Chondrocyte (in vitro differentiated cells): Measurements from ENCODE around the gene EXOSC5. TPM values are rescaled to one million over a fixed set of nuclear protein-coding genes. Genes with fewer than 3 reads are reported as not detected.
A peak's percentile ranks its signal among the peaks of the same experiment; 100 is the strongest.
"Not testable (repeated sequence)": the region's sequence is repeated elsewhere in the genome, so short reads cannot be mapped to it uniquely, and the experiment has no call there.

ENCODE experiments used
- DNase-seq: peaks from one replicate; pipeline ENCODE4 v3.0.0; 2021; ENCODE audit warnings: mixed read lengths, low spot score
- H3K27ac Mint-ChIP-seq: one replicate; pipeline ENCODE4 v1.8.0; 2021; ENCODE audit warnings: mild to moderate bottlenecking, moderate library complexity, mixed read lengths; ENCODE audit not compliant: unreplicated experiment
- H3K27me3 Mint-ChIP-seq: 2 replicates; pipeline ENCODE4 v1.8.0; 2021; ENCODE audit warnings: low read depth, mixed read lengths
- H3K36me3 Mint-ChIP-seq: 2 replicates; pipeline ENCODE4 v1.8.0; 2021; ENCODE audit warnings: low read depth, mixed read lengths
- H3K4me1 Mint-ChIP-seq: 2 replicates; pipeline ENCODE4 v1.8.0; 2021; ENCODE audit warnings: low read depth, mild to moderate bottlenecking, mixed read lengths
- H3K4me3 Mint-ChIP-seq: one replicate; pipeline ENCODE4 v1.8.0; 2021; ENCODE audit warnings: mild to moderate bottlenecking, moderate library complexity, mixed read lengths; ENCODE audit not compliant: unreplicated experiment
- H3K9me3 Mint-ChIP-seq: 2 replicates; pipeline ENCODE4 v1.8.0; 2021; ENCODE audit warnings: low read depth, mixed read lengths
- total RNA-seq: library from RNA; stranded (reverse); gene quantifications from 3 replicates; pipeline ENCODE4 v1.2.1, GENCODE V29; 2021
- TF ChIP-seq, protein P1 (sequence below): fragments of 200-600 bp; sonication (generic); IDR thresholded peaks from 2 replicates; pipeline ENCODE4 v1.5.0; 2021; ENCODE audit warnings: antibody characterized with exemption, mild to moderate bottlenecking, moderate library complexity

EXOSC5 gene
- total RNA-seq, 1 donor from 2014 or later: 5.5 TPM

DNA sequence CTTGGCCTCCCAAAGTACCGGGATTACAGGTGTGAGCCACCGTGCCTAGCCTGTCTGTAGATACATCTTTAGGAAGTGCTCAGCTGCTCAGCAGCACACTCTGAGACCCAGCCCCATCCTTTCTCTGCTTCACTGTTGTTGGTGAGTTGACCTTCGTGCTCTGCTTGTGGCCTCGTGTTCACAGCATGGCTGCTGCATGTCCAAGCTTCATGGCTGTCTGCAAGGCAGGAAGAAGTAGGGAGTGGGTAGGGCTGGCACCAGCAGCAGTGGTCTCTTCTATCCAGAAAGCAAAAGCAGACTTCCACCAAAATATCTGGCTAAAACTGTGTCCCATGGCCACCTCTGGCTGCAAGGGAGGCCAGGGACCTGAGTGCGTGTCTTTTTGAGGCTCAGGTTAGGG is 15.8 kb upstream of the EXOSC5 start:
- DNase-seq: no peak
- Mint-ChIP-seq H3K27me3 (no peaks in the 10 kb centered on the region), H3K4me1 (peaks cover 6% of the 10 kb centered on the region), H3K27ac (no peak overlapping the region), H3K4me3 (no peak overlapping the region), H3K36me3 (peaks cover 16% of the 10 kb centered on the region), H3K9me3 (no peaks in the 10 kb centered on the region)
- TF ChIP-seq, protein P1, sequence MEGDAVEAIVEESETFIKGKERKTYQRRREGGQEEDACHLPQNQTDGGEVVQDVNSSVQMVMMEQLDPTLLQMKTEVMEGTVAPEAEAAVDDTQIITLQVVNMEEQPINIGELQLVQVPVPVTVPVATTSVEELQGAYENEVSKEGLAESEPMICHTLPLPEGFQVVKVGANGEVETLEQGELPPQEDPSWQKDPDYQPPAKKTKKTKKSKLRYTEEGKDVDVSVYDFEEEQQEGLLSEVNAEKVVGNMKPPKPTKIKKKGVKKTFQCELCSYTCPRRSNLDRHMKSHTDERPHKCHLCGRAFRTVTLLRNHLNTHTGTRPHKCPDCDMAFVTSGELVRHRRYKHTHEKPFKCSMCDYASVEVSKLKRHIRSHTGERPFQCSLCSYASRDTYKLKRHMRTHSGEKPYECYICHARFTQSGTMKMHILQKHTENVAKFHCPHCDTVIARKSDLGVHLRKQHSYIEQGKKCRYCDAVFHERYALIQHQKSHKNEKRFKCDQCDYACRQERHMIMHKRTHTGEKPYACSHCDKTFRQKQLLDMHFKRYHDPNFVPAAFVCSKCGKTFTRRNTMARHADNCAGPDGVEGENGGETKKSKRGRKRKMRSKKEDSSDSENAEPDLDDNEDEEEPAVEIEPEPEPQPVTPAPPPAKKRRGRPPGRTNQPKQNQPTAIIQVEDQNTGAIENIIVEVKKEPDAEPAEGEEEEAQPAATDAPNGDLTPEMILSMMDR: no peak

DNA sequence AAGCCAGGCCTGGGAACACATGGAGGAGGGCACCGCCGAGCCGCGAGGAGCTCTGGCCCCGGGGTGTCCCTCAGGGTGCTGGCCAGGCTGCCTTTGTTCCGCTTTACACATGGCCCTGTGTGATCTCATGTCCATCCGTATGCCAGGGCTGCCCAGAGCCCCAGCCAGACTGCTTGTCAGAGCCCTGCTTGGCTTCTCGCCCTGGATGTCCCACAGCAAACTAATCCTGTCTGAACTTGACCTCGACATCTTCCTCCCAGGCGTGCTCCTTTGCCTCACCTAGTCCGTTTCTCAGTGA is 14.8 kb upstream of the EXOSC5 start:
- Mint-ChIP-seq H3K27ac (no peak overlapping the region), H3K9me3 (no peaks in the 10 kb centered on the region), H3K4me3 (no peak overlapping the region), H3K27me3 (no peaks in the 10 kb centered on the region), H3K36me3 (peaks cover 14% of the 10 kb centered on the region), H3K4me1 (peaks cover 10% of the 10 kb centered on the region)
- TF ChIP-seq, protein P1: no peak
- no peak for DNase-seq

- Mint-ChIP-seq H3K27ac (no peak overlapping the region), H3K36me3 (peaks cover 13% of the 10 kb centered on the region), H3K9me3 (no peaks in the 10 kb centered on the region), H3K4me1 (peaks cover 10% of the 10 kb centered on the region), H3K27me3 (no peaks in the 10 kb centered on the region), H3K4me3 (no peak overlapping the region)
- TF ChIP-seq, protein P1: no peak
- DNase-seq: no peak
Observed at GRCh38 chr19:41411100-41411967, 14.2 kb upstream of the EXOSC5 start.

DNA sequence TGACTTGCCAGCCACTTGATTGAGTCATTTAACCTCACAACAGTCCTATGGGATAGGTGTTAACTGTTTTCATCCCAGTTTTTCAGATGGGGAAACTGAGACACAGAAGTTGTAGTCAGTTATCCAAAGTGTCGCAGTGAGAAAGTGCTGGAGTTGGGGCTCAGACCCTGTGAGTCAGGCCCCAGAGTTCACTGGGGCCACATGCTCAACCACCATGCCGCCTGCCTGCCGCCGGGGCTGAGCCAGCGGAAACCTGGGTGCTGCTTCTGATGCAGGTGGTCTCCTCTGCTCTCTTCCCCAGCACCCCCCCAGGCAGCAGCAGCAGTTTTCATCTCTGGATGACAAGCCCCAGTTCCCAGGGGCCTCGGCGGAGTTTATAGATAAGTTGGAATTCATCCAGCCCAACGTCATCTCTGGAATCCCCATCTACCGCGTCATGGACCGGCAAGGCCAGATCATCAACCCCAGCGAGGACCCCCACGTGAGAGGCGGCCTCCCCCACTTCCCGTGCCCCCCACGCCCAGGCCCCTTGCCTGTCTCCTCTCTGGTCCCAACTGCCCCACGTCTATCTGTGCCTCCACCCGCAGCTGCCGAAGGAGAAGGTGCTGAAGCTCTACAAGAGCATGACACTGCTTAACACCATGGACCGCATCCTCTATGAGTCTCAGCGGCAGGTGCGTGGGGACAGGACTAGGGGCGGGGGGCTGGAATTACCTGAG is 13.3 kb upstream of the EXOSC5 start:
- no peaks in the 10 kb centered on the region for H3K9me3 Mint-ChIP-seq
- peaks cover 10% of the 10 kb centered on the region for H3K4me1 Mint-ChIP-seq
- H3K27ac Mint-ChIP-seq: no peak overlapping the region
- peaks cover 11% of the 10 kb centered on the region for H3K36me3 Mint-ChIP-seq
- no peaks in the 10 kb centered on the region for H3K27me3 Mint-ChIP-seq
- no peak overlapping the region for H3K4me3 Mint-ChIP-seq
- DNase-seq: no peak
- TF ChIP-seq, protein P1: no peak

DNA sequence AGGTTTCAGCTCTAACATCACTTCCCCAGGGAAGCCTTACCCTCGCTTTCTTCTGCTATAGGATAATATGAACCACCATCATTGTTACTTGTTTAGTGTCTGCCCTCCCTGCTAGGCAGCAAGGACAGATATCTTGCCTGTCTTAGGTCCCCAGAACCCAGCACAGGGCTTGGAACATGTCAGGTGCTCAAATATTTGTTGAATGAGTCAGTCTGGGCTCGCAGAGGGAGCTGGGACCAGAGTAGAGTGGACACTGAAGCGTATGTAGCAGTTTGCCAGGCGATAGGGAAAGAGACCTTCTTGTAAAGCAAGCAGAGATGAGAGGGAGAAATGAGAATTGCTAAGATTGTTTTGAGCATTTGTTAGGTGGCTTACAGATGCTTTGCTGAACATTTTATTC is 12.1 kb upstream of the EXOSC5 start:
- H3K27me3 Mint-ChIP-seq: no peaks in the 10 kb centered on the region
- H3K9me3 Mint-ChIP-seq: no peaks in the 10 kb centered on the region
- DNase-seq: no peak
- H3K36me3 Mint-ChIP-seq: peaks cover 8% of the 10 kb centered on the region
- TF ChIP-seq, protein P1: no peak
- peak overlapping the region; percentile 42 for H3K27ac Mint-ChIP-seq
- H3K4me3 Mint-ChIP-seq: no peak overlapping the region
- H3K4me1 Mint-ChIP-seq: peaks cover 10% of the 10 kb centered on the region

DNA sequence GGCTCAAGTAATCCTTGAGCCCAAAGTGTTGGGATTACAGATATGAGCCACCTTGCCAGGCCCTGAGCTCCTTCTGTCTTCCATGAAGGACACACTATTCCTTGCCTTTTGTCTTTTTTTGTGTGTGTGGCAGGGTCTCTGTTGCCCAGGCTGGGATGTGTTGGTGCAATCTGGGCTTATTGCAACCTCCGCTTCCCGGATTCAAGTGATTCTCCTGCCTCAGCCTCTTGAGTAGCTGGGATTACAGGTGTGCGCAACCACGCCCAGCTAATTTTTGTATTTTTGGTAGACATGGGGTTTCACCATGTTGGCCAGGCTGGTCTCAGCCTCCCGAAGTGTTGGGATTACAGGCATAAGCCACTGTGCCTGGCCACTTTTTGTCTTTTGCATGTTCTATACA is 11.7 kb upstream of the EXOSC5 start:
- not testable (repeated sequence) for DNase-seq, H3K4me1 Mint-ChIP-seq, H3K36me3 Mint-ChIP-seq, H3K27ac Mint-ChIP-seq, H3K27me3 Mint-ChIP-seq, H3K9me3 Mint-ChIP-seq, H3K4me3 Mint-ChIP-seq
